HG02678 (cell line): ENCODE results near the gene TIGD1.

Experiments
- ATAC-seq: cut with Tn5 transposase; IDR thresholded peaks from one replicate; pipeline ENCODE4 v1.9.1; 2021; ENCODE audit warnings: mild to moderate bottlenecking, moderate library complexity; ENCODE audit not compliant: unreplicated experiment

TIGD1 gene

GRCh38 chr2:232502911-232503808, 47.2 kb downstream of the TIGD1 start:
- no peak for ATAC-seq

DNA sequence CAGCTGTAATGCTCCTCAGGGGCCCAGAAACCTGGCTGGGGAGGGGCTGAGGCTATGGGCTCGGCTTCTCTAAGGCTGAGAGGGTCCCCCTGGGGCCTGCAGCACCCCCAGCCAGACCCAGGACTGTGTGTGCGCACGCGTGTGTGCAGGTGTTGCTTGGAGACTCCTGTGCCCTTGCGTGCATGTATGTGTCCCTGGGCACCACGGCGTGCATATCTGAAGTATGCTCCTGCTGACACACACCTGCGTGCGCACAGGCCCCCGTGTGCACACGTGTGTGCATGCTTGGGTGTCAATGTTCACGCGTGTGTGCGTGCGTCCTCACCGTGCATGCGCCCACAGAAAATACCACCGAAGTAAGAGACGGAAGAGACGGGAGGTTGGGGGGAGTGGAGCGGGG, 47.8 kb downstream of the TIGD1 start:
- no peak for ATAC-seq

- no peak for ATAC-seq
These were observed 48.5 kb downstream of the TIGD1 start for GRCh38 chr2:232501794-232502390.

DNA sequence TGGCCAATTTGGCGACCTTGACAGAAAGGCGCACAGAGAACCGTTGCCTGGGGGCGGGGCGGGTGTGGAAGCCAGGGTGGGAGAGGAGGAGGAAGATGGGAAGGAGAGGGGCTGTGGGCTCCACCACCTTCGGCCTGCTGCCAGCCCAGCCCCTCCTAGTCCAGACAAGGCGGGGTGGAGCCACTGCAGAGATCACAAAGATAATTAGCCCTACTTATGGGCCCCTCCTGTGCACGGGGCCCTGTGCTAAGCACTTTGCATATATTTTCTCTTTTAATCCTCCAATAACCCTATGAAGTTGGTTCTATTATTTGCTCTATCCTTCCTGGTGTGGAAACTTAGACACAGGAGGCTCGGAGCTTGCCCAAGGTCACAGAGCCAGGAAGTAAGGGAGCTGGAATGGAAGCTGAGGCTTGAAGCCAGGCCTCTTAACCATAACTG, 49.0 kb downstream of the TIGD1 start:
- ATAC-seq = no peak

DNA sequence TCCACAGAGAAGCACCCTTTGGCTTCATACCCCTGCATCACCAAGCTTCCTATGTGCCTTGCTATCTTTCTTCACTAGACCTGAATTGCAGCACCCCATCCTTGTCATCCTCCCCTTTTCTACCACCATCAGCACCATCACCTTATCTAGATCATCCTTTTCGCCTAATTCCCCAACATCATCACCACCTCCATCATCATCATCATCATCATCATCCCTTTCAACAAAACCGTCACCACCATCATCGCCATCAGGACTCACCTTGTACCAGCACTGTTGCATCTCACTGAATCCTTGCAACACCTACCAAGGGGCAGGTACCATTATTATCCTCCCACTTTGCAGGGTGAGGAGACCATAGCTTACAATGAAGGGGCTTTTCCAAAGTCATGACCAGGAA, 51.9 kb downstream of the TIGD1 start:
- ATAC-seq = no peak
